Cardiac fibroblast (primary cell): ENCODE measurements around the gene PIAS4.

ENCODE experiments used
- DNase-seq, 2 donors: peaks; one replicate each; pipeline versions ENCODE4 v3.0.0 to v3.0.0-alpha.2; 2010; ENCODE audit warnings: low read depth in 2 of 2
- H3K4me3 ChIP-seq, 2 donors: replicated peaks in 1 of 2; 1 replicate in 1 of 2; 2 replicates in 1 of 2; pipeline ENCODE4 v1.5.1; 2011; ENCODE audit warnings: low read depth in 2 of 2, low read length in 2 of 2, mild to moderate bottlenecking in 2 of 2, moderate library complexity in 1 of 2
- TF ChIP-seq, protein P1 (sequence below): IDR thresholded peaks from one replicate; pipeline ENCODE4 v1.5.1; 2011; ENCODE audit warnings: low read depth, mild to moderate bottlenecking, low read length, inconsistent platforms

Gene PIAS4

DNA sequence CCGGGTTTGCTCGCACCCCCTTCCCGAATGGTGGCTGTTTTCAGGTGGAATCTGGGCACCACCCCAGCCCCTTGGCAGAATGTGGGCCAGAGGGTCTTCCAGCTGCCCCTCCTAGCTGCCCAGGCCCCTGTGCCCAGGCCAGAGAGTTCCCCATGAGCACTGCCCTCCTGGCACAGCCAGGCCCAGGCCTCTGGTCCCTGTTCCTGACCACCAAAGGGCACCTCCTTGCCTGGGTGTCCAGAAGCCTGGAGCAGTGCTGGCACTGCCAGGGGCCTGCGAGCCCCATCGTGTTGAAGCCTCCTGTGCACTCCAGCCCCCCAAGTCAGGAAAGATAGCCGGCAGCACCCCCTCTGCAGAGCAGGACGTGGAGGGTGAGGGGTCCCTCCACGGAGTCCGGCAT, 23.4 kb downstream of the PIAS4 start:
- no peak for DNase-seq
- TF ChIP-seq, protein P1, sequence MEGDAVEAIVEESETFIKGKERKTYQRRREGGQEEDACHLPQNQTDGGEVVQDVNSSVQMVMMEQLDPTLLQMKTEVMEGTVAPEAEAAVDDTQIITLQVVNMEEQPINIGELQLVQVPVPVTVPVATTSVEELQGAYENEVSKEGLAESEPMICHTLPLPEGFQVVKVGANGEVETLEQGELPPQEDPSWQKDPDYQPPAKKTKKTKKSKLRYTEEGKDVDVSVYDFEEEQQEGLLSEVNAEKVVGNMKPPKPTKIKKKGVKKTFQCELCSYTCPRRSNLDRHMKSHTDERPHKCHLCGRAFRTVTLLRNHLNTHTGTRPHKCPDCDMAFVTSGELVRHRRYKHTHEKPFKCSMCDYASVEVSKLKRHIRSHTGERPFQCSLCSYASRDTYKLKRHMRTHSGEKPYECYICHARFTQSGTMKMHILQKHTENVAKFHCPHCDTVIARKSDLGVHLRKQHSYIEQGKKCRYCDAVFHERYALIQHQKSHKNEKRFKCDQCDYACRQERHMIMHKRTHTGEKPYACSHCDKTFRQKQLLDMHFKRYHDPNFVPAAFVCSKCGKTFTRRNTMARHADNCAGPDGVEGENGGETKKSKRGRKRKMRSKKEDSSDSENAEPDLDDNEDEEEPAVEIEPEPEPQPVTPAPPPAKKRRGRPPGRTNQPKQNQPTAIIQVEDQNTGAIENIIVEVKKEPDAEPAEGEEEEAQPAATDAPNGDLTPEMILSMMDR = no peak
- no peak overlapping the region for H3K4me3 ChIP-seq

DNA sequence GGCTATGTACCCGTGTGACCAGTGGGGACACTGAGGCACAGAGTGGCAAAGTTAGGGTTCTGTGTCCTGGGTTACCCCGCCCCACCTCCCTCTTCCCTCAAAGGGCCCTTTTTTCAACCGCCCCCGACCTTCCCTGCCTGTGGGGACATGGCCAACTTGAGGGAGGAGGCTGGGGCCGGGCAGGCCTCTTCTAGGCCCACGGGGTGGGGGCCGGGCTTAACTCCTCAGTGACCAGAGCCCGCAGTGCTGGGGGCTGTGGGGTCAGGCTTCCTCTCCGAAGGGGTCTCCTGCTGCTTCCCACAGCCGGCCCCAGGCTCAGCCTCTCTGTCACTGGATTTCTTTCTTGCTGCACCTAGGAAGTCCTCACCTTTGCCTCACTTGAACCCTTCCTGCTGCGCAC, 23.9 kb downstream of the PIAS4 start:
- no peak for DNase-seq
- TF ChIP-seq, protein P1 = no peak
- H3K4me3 ChIP-seq = no peak overlapping the region

GRCh38 chr19:4032436-4032835, 24.9 kb downstream of the PIAS4 start:
- TF ChIP-seq, protein P1 = no peak
- DNase-seq = no peak

DNA sequence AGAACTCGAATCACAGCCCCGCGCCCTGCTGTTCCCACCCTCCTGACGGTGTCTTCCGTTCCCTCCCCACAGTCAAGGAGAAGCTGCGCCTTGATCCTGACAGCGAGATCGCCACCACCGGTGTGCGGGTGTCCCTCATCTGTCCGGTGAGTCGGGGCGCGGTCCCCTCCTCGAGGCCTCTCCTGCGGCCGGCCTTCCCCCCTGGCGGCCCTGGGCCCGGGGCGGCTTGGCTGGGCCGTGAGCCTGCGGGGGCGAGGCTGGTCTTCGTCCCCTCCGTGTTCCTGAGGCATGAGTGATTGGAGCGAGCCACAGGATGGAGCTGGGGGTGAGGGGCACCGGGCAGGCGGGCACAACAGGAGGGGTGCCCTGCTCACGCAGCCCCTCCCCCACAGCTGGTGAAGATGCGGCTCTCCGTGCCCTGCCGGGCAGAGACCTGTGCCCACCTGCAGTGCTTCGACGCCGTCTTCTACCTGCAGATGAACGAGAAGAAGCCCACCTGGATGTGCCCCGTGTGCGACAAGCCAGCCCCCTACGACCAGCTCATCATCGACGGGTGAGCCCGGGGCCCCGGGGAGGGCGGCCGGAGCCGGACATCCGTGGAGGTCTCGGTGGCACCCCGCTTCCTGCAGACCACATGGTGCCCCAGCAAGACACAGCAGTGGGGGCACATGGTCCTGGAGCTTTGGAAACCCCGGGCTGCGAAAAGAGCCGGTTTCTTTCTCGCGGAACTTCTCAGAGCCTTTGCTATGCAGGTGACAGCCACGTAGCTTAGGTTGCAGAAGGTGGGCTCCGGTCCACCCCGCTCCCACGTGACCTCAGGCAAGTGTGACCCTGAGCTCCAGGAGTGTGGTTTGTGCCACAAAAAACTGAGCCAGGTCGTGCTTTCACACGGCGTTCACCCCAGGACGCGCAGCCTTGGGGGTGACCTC, 25.8 kb downstream of the PIAS4 start:
- TF ChIP-seq, protein P1 = no peak
- DNase-seq = no peak
- no peak overlapping the region for H3K4me3 ChIP-seq

More at GRCh38 chr19:4032436-4032835, 24.9 kb downstream of the PIAS4 start:
- no peak overlapping the region for H3K4me3 ChIP-seq

DNA sequence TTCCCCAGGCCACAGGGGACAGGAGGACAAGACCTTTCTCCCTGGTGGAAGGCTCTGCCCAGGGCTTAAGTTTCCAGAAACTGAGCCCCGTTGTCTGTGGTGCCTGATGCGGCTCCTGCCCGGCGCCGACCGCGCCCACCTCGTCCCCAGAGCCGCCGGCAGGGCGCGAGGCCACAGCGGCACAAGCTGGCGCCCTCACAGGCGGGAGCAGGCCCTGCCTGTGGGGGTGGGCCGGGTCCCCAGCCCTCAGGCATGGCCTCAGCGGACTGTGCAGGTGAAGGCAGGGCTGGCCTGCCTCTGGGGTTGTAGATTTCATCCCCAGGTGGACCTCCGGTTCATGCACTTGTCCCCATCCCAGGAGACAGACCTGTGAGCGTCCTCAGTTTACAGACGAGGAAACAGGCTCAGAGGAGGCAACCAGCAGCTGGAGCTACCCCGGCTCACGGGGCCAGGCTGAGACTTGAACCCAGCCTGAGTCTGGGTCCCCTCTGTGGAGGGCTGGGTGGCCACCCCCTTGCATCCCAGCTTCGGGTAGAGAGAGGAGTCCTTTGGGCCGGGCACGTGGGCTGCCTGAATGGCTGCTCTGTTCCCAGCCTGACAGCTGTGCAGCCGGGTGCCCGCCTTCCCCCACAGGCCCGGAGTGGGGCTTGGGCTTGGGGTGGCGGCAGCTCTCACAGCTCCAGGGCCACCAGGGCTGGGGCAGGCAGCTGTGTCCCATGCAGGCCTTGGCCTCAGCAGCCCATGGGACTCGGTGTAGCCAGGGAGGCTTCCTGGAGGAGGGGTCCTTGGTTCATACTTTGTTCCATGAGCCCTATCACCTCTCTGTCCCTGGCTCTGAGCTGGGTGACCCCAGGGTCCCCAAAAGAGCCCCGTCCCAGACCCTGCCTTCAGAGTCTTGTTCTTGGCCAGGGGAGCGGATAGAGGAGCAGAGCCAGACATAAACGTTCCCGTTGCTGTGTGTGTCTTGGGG, 26.8 kb downstream of the PIAS4 start:
- no peak for DNase-seq
- TF ChIP-seq, protein P1 = no peak
- H3K4me3 ChIP-seq = no peak overlapping the region

GRCh38 chr19:4035018-4035566, 27.6 kb downstream of the PIAS4 start:
- no peak for DNase-seq
- no peak overlapping the region for H3K4me3 ChIP-seq
- TF ChIP-seq, protein P1 = no peak
